Breast epithelium (tissue), 4 donors: Measurements from ENCODE around the gene LRRC8C. TPM values are rescaled to one million over a fixed set of nuclear protein-coding genes. Genes with fewer than 3 reads are reported as not detected.

Experiments
- DNase-seq, 2 donors: peaks; one replicate each; pipeline ENCODE4 v3.0.0-alpha.2; 2019; ENCODE audit warnings: low spot score in 2 of 2
- H3K27ac ChIP-seq, 2 donors: fragments of 200-600 bp; sonication (generic) in 1 of 2; one replicate each; pipeline ENCODE4 v1.5.1; 2016 to 2019; ENCODE audit warnings: mild to moderate bottlenecking in 1 of 2
- H3K27me3 ChIP-seq, 2 donors: fragments of 200-600 bp; sonication (generic) in 1 of 2; one replicate each; pipeline versions ENCODE4 v1.5.1 to v1.6.0; 2017 to 2019; ENCODE audit warnings: control low read depth in 1 of 2, mild to moderate bottlenecking in 1 of 2
- H3K36me3 ChIP-seq: fragments of 200-600 bp; one replicate; pipeline ENCODE4 v1.5.1; 2019
- H3K4me1 ChIP-seq, 2 donors: fragments of 200-600 bp; sonication (generic); one replicate each; pipeline ENCODE4 v1.5.1; 2016 to 2019; ENCODE audit warnings: control low read depth in 1 of 2
- H3K4me3 ChIP-seq, 3 donors: fragments of 200-600 bp; sonication (generic); 1 replicate in 2 of 3; 2 replicates in 1 of 3; pipeline ENCODE4 v1.5.1; 2016 to 2019; ENCODE audit warnings: mild to moderate bottlenecking in 3 of 3, moderate library complexity in 2 of 3
- H3K9me3 ChIP-seq, 2 donors: fragments of 200-600 bp; sonication (generic) in 1 of 2; one replicate each; pipeline ENCODE4 v1.5.1; 2016 to 2019; ENCODE audit warnings: control low read depth in 1 of 2
- CTCF ChIP-seq, 3 donors: fragments of 450-650 bp; IDR thresholded peaks; one replicate each; pipeline ENCODE4 v1.5.1; 2016 to 2017; ENCODE audit warnings: antibody characterized with exemption in 3 of 3, mild to moderate bottlenecking in 3 of 3, moderate library complexity in 3 of 3
- POLR2A ChIP-seq: fragments of 450-650 bp; IDR thresholded peaks from one replicate; pipeline ENCODE4 v1.6.1; 2016; ENCODE audit warnings: antibody characterized with exemption, mild to moderate bottlenecking, moderate library complexity
- POLR2AphosphoS5 ChIP-seq, 3 donors: sonication (generic); formaldehyde crosslinking; IDR thresholded peaks; one replicate each; pipeline ENCODE4 v1.6.1; 2017; ENCODE audit warnings: antibody characterized with exemption in 3 of 3
- intact Hi-C: fragments of 100-400 bp; cut with DNase I; formaldehyde crosslinking; loops from one replicate; pipeline ENCODE4 v1.15.1; 2023; ENCODE audit warnings: low total_unique reads
- total RNA-seq, 3 donors: library from RNA; depleted of rRNA; stranded (reverse); fragments of >200 nt; gene quantifications; one replicate each; pipeline ENCODE4 v1.1.0, GENCODE V29; 2016

LRRC8C gene
- total RNA-seq, 3 donors from 2014 or later, result 10.8 to 14.6 (median 12.9) TPM

- Histone ChIP-seq H3K27me3 (no peaks in the 10 kb centered on the region), H3K27ac (no peak overlapping the region), H3K9me3 (no peaks in the 10 kb centered on the region), H3K36me3 (no peaks in the 10 kb centered on the region), H3K4me3 (no peak overlapping the region), H3K4me1 (no peaks in the 10 kb centered on the region)
- intact Hi-C loops, result no loop called here
- no peak for DNase-seq
- no peak for TF ChIP-seq CTCF (IDR thresholded peaks at IDR 0.05)
- TF ChIP-seq POLR2A, result no peak
- TF ChIP-seq POLR2AphosphoS5 (IDR thresholded peaks at IDR 0.05), result no peak
These were observed 15.9 kb upstream of the LRRC8C start for GRCh38 chr1:89616844-89617627.

GRCh38 chr1:89620664-89621063 lies 12.3 kb upstream of the LRRC8C start:
- no peaks in the 10 kb centered on the region for H3K4me1 ChIP-seq
- intact Hi-C loops, result no loop called here
- H3K4me3 ChIP-seq, result no peak overlapping the region
- no peaks in the 10 kb centered on the region for H3K36me3 ChIP-seq
- no peak for DNase-seq
- no peaks in the 10 kb centered on the region for H3K9me3 ChIP-seq
- TF ChIP-seq CTCF (IDR thresholded peaks at IDR 0.05) (no peak), POLR2AphosphoS5 (IDR thresholded peaks at IDR 0.05) (no peak), POLR2A (no peak)
- no peak overlapping the region for H3K27ac ChIP-seq
- H3K27me3 ChIP-seq, result no peaks in the 10 kb centered on the region

- H3K27me3 ChIP-seq, result no peaks in the 10 kb centered on the region
- no peak overlapping the region for H3K27ac ChIP-seq
- no peak overlapping the region for H3K4me3 ChIP-seq
- no peaks in the 10 kb centered on the region for H3K4me1 ChIP-seq
- no peaks in the 10 kb centered on the region for H3K9me3 ChIP-seq
- intact Hi-C loops, result no loop called here
- no peak for TF ChIP-seq POLR2AphosphoS5 (IDR thresholded peaks at IDR 0.05)
- no peak for TF ChIP-seq CTCF (IDR thresholded peaks at IDR 0.05)
- TF ChIP-seq POLR2A, result no peak
- DNase-seq, result no peak
- no peaks in the 10 kb centered on the region for H3K36me3 ChIP-seq
These were observed 10.0 kb upstream of the LRRC8C start for GRCh38 chr1:89622895-89623294.

- H3K4me1 ChIP-seq, result no peaks in the 10 kb centered on the region
- no peak for DNase-seq
- no peaks in the 10 kb centered on the region for H3K36me3 ChIP-seq
- intact Hi-C loops, result no loop called here
- TF ChIP-seq POLR2A (no peak), POLR2AphosphoS5 (IDR thresholded peaks at IDR 0.05) (no peak), CTCF (IDR thresholded peaks at IDR 0.05) (no peak)
- no peak overlapping the region for H3K4me3 ChIP-seq
- no peaks in the 10 kb centered on the region for H3K9me3 ChIP-seq
- H3K27ac ChIP-seq, result no peak overlapping the region
- H3K27me3 ChIP-seq, result no peaks in the 10 kb centered on the region
These were observed 8.6 kb upstream of the LRRC8C start for GRCh38 chr1:89624314-89624713.

- DNase-seq, result no peak
- Histone ChIP-seq H3K27me3 (no peaks in the 10 kb centered on the region), H3K4me1 (no peaks in the 10 kb centered on the region), H3K36me3 (no peaks in the 10 kb centered on the region), H3K4me3 (no peak overlapping the region), H3K27ac (no peak overlapping the region), H3K9me3 (no peaks in the 10 kb centered on the region)
- no peak for TF ChIP-seq POLR2A
- no peak for TF ChIP-seq POLR2AphosphoS5 (IDR thresholded peaks at IDR 0.05)
- TF ChIP-seq CTCF (IDR thresholded peaks at IDR 0.05), result no peak
- intact Hi-C loops, result no loop called here
These were observed 8.1 kb upstream of the LRRC8C start for GRCh38 chr1:89624715-89625323.
